HepG2 (cell line): Measurements from ENCODE around the gene WWP2. TPM values are rescaled to one million over a fixed set of nuclear protein-coding genes. Genes with fewer than 3 reads are reported as not detected.

Experiments
- MED1 ChIP-seq: sonication (generic); formaldehyde crosslinking; IDR thresholded peaks from 2 replicates; pipeline ENCODE4 v1.4.0; 2020; ENCODE audit warnings: missing genetic modification reagents
- NCOA1 ChIP-seq: sonication (generic); formaldehyde crosslinking; IDR thresholded peaks from 2 replicates; pipeline ENCODE4 v1.9.0; 2021; ENCODE audit warnings: missing genetic modification reagents
- NR0B2 ChIP-seq: sonication (generic); formaldehyde crosslinking; IDR thresholded peaks from 2 replicates; pipeline ENCODE4 v1.4.0; 2020; ENCODE audit warnings: mild to moderate bottlenecking, missing genetic modification reagents
- SMC3 ChIP-seq: IDR thresholded peaks from 2 replicates; pipeline ENCODE4 v1.6.1; 2011; ENCODE audit warnings: low read length, improper control_type of control experiment
- ZBTB10 ChIP-seq: sonication (generic); formaldehyde crosslinking; IDR thresholded peaks from 2 replicates; pipeline ENCODE4 v1.4.0; 2020; ENCODE audit warnings: missing genetic modification reagents, borderline replicate concordance
- ZNF121 ChIP-seq: sonication (generic); formaldehyde crosslinking; IDR thresholded peaks from 2 replicates; pipeline ENCODE4 v1.5.0; 2020; ENCODE audit warnings: mild to moderate bottlenecking, missing genetic modification reagents
- ZNF333 ChIP-seq: sonication (generic); formaldehyde crosslinking; IDR thresholded peaks from 2 replicates; pipeline ENCODE4 v1.4.0; 2020; ENCODE audit warnings: mild to moderate bottlenecking, missing genetic modification reagents, borderline replicate concordance
- ZNF451 ChIP-seq: sonication (generic); formaldehyde crosslinking; IDR thresholded peaks from 2 replicates; pipeline ENCODE4 v1.5.0; 2020; ENCODE audit warnings: mild to moderate bottlenecking, missing genetic modification reagents
- ZNF513 ChIP-seq: sonication (generic); formaldehyde crosslinking; conservative IDR thresholded peaks from 2 replicates; pipeline ENCODE4 v1.5.0; 2020; ENCODE audit warnings: missing genetic modification reagents
- ZNF547 ChIP-seq: sonication (generic); formaldehyde crosslinking; IDR thresholded peaks from 2 replicates; pipeline ENCODE4 v1.5.1; 2020; ENCODE audit warnings: mild to moderate bottlenecking, missing genetic modification reagents
- ZNF740 ChIP-seq: sonication (generic); formaldehyde crosslinking; IDR thresholded peaks from 2 replicates; pipeline ENCODE4 v1.4.0; 2020; ENCODE audit warnings: missing genetic modification reagents
- polyA plus RNA-seq, 8 experiments: library from polyadenylated mRNA; depleted of rRNA in 3 of 8; stranded (reverse) in 7 of 8; unstranded in 1 of 8; fragments of >200 nt; fragmentation: Illumina TruSeq in 4 of 8; extraction: Trizol in 4 of 8; gene quantifications; 2 replicates each; pipeline versions ENCODE4 v1.2.1 to v1.2.3, GENCODE V29; 2011 to 2016; ENCODE audit warnings: low read depth in 4 of 8, missing spikeins in 1 of 8, mixed read lengths in 1 of 8; ENCODE audit not compliant: insufficient read depth in 1 of 8
- total RNA-seq, 5 experiments: library from RNA; depleted of rRNA; stranded (reverse); fragments of >200 nt; fragmentation: Illumina TruSeq; extraction: Trizol; gene quantifications; 2 replicates each; pipeline ENCODE4 v1.2.3, GENCODE V29; 2016; ENCODE audit warnings: low read depth in 1 of 5
- TF ChIP-seq, protein P1 (sequence below): sonication (generic); formaldehyde crosslinking; IDR thresholded peaks from 2 replicates; pipeline ENCODE4 v1.8.1; 2023; ENCODE audit warnings: mild to moderate bottlenecking, inconsistent platforms, moderate library complexity, missing genetic modification reagents, borderline replicate concordance
- TF ChIP-seq, protein P2 (sequence below): sonication (generic); formaldehyde crosslinking; IDR thresholded peaks from 2 replicates; pipeline ENCODE4 v1.5.0; 2020; ENCODE audit warnings: mild to moderate bottlenecking, missing genetic modification reagents, borderline replicate concordance

WWP2 gene
- total and polyA plus RNA-seq, 2 of the 13 experiments (the other 11 are each of a cell fraction or from before 2014, with no cell fraction given), result 11.4 to 28.2 TPM

DNA sequence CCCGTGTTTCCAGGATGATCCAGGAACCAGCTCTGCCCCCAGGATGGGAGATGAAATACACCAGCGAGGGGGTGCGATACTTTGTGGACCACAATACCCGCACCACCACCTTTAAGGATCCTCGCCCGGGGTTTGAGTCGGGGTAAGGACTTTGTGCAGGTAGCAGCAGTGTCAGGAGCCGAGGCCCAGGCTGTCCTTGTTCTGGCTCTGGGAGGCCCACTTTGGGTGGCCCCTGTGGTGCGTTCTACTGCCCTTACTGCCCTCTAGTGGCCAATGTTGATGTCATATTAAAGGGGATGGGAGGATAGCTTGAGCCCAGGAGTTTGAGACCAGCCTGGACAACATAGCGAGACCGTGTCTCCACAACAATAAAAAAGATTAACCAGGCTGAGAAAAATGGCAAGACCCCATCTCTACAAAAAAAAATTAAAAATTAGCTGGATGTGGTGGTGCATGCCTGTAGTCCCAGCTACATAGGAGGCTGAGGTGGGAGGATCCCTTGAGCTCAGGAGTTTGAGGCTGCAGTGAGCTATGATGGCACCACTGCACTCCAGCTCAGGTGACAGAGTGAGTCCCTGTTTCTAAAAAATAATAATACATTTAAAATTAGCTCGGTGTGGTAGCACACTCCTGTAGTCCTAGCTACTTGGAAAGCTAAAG, 168.1 kb downstream of the WWP2 start (continued):
- 0 out of 2 replicates have a peak, but pooled peaks have one; percentile 44 for TF ChIP-seq NR0B2
- TF ChIP-seq, protein P1, sequence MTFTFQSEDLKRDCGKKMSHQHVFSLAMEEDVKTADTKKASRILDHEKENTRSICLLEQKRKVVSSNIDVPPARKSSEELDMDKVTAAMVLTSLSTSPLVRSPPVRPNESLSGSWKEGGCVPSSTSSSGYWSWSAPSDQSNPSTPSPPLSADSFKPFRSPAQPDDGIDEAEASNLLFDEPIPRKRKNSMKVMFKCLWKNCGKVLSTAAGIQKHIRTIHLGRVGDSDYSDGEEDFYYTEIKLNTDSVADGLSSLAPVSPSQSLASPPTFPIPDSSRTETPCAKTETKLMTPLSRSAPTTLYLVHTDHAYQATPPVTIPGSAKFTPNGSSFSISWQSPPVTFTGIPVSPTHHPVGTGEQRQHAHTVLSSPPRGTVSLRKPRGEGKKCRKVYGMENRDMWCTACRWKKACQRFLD (CRISPR knock-in tag), result no peak
- TF ChIP-seq SMC3, result peak; percentile 81
- TF ChIP-seq, protein P2, sequence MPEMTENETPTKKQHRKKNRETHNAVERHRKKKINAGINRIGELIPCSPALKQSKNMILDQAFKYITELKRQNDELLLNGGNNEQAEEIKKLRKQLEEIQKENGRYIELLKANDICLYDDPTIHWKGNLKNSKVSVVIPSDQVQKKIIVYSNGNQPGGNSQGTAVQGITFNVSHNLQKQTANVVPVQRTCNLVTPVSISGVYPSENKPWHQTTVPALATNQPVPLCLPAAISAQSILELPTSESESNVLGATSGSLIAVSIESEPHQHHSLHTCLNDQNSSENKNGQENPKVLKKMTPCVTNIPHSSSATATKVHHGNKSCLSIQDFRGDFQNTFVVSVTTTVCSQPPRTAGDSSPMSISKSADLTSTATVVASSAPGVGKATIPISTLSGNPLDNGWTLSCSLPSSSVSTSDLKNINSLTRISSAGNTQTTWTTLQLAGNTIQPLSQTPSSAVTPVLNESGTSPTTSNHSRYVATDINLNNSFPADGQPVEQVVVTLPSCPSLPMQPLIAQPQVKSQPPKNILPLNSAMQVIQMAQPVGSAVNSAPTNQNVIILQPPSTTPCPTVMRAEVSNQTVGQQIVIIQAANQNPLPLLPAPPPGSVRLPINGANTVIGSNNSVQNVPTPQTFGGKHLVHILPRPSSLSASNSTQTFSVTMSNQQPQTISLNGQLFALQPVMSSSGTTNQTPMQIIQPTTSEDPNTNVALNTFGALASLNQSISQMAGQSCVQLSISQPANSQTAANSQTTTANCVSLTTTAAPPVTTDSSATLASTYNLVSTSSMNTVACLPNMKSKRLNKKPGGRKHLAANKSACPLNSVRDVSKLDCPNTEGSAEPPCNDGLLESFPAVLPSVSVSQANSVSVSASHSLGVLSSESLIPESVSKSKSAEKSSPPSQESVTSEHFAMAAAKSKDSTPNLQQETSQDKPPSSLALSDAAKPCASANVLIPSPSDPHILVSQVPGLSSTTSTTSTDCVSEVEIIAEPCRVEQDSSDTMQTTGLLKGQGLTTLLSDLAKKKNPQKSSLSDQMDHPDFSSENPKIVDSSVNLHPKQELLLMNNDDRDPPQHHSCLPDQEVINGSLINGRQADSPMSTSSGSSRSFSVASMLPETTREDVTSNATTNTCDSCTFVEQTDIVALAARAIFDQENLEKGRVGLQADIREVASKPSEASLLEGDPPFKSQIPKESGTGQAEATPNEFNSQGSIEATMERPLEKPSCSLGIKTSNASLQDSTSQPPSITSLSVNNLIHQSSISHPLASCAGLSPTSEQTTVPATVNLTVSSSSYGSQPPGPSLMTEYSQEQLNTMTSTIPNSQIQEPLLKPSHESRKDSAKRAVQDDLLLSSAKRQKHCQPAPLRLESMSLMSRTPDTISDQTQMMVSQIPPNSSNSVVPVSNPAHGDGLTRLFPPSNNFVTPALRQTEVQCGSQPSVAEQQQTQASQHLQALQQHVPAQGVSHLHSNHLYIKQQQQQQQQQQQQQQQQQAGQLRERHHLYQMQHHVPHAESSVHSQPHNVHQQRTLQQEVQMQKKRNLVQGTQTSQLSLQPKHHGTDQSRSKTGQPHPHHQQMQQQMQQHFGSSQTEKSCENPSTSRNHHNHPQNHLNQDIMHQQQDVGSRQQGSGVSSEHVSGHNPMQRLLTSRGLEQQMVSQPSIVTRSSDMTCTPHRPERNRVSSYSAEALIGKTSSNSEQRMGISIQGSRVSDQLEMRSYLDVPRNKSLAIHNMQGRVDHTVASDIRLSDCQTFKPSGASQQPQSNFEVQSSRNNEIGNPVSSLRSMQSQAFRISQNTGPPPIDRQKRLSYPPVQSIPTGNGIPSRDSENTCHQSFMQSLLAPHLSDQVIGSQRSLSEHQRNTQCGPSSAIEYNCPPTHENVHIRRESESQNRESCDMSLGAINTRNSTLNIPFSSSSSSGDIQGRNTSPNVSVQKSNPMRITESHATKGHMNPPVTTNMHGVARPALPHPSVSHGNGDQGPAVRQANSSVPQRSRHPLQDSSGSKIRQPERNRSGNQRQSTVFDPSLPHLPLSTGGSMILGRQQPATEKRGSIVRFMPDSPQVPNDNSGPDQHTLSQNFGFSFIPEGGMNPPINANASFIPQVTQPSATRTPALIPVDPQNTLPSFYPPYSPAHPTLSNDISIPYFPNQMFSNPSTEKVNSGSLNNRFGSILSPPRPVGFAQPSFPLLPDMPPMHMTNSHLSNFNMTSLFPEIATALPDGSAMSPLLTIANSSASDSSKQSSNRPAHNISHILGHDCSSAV (CRISPR knock-in tag), result no peak
- no peak for TF ChIP-seq ZNF513 (CRISPR knock-in tag)
- 0 out of 2 replicates have a peak, but pooled peaks have one; percentile 34 for TF ChIP-seq ZNF740
- TF ChIP-seq NCOA1 (CRISPR knock-in tag), result 0 out of 2 replicates have a peak, but pooled peaks have one; percentile 39
- TF ChIP-seq ZNF333 (CRISPR knock-in tag), result peak; percentile 59; the same call in 1 of the 2 replicates
- TF ChIP-seq ZBTB10, result no peak
- TF ChIP-seq MED1 (CRISPR knock-in tag), result peak; percentile 26; the same call in 1 of the 2 replicates
- TF ChIP-seq ZNF547, result peak; percentile 77; the same call in 1 of the 2 replicates
- peak; percentile 83; the same call in 1 of the 2 replicates for TF ChIP-seq ZNF121 (CRISPR knock-in tag)
- no peak for TF ChIP-seq ZNF451
